Uterus (tissue), 2 donors: Measurements from ENCODE around the gene LYRM4.

Experiments used
- CTCF ChIP-seq, 4 experiments: fragments of 200-600 bp in 2 of 4; fragments of 450-650 bp in 2 of 4; sonication (generic) in 2 of 4; IDR thresholded peaks; one replicate each; pipeline ENCODE4 v1.5.1; 2016 to 2019; ENCODE audit warnings: antibody characterized with exemption in 4 of 4, mild to moderate bottlenecking in 2 of 4, moderate library complexity in 1 of 4
- POLR2A ChIP-seq, 2 donors: fragments of 450-650 bp; IDR thresholded peaks; one replicate each; pipeline ENCODE4 v1.6.1; 2016; ENCODE audit warnings: antibody characterized with exemption in 2 of 2, mild to moderate bottlenecking in 1 of 2, moderate library complexity in 1 of 2

GRCh38 chr6:5082487-5083306 lies 178.1 kb downstream of the LYRM4 start:
- TF ChIP-seq CTCF (IDR thresholded peaks at IDR 0.05) (no peak), POLR2A (IDR thresholded peaks at IDR 0.05) (no peak)
